Adrenal gland (tissue), 12 donors: Measurements from ENCODE around the gene RPS6KA4. TPM values are rescaled to one million over a fixed set of nuclear protein-coding genes. Genes with fewer than 3 reads are reported as not detected.

ENCODE experiments used
- DNase-seq, 7 donors: peaks; one replicate each; pipeline ENCODE4 v3.0.0-alpha.2; 2019 to 2020
- H3K27ac ChIP-seq, 5 donors: fragments of 200-600 bp; sonication (generic) in 4 of 5; 1 replicate in 3 of 5; 2 replicates in 2 of 5; pipeline versions ENCODE4 v1.5.1 to v1.8.0; 2016 to 2020; ENCODE audit warnings: mild to moderate bottlenecking in 1 of 5
- H3K27me3 ChIP-seq: fragments of 200-600 bp; 2 replicates; pipeline ENCODE4 v1.8.0; 2021
- H3K36me3 ChIP-seq, 2 donors: fragments of 200-600 bp; replicated peaks in 1 of 2; 1 replicate in 1 of 2; 2 replicates in 1 of 2; pipeline versions ENCODE4 v1.5.1 to v1.8.0; 2018 to 2022
- H3K4me1 ChIP-seq, 2 donors: fragments of 200-600 bp; replicated peaks in 1 of 2; 1 replicate in 1 of 2; 2 replicates in 1 of 2; pipeline versions ENCODE4 v1.5.1 to v1.8.0; 2018 to 2021
- H3K4me3 ChIP-seq, 4 donors: fragments of 200-600 bp; sonication (generic) in 3 of 4; one replicate each; pipeline ENCODE4 v1.5.1; 2016 to 2018
- H3K9me3 ChIP-seq, 3 donors: fragments of 200-600 bp; sonication (generic) in 1 of 3; replicated peaks in 1 of 3; 1 replicate in 2 of 3; 2 replicates in 1 of 3; pipeline versions ENCODE4 v1.5.1 to v1.8.0; 2016 to 2021
- CTCF ChIP-seq, 6 experiments: fragments of 450-650 bp in 4 of 6; fragments of 200-600 bp in 2 of 6; sonication (generic) in 1 of 6; IDR thresholded peaks; 1 replicate in 5 of 6; 2 replicates in 1 of 6; pipeline versions ENCODE4 v1.5.1 to v1.8.0; 2016 to 2021; ENCODE audit warnings: antibody characterized with exemption in 6 of 6, mild to moderate bottlenecking in 2 of 6, moderate library complexity in 1 of 6
- POLR2A ChIP-seq, 2 donors: fragments of 450-650 bp; IDR thresholded peaks; one replicate each; pipeline ENCODE4 v1.6.1; 2017; ENCODE audit warnings: antibody characterized with exemption in 2 of 2, mild to moderate bottlenecking in 2 of 2, moderate library complexity in 1 of 2
- WGBS, 4 donors: extraction: QIAGEN DNeasy Blood & Tissue Kit in 2 of 4; methylation state at CpG; one replicate each; pipeline versions ENCODE4 v1.1.5 to v1.1.7; 2013 to 2017; 5-methylcytosine and 5-hydroxymethylcytosine counted together
- intact Hi-C, 2 donors: fragments of 100-400 bp; cut with DNase I; formaldehyde crosslinking; loops; one replicate each; pipeline versions ENCODE4 v1.14.1 to v1.15.0; 2022 to 2023
- polyA plus RNA-seq, 3 donors: library from polyadenylated mRNA; stranded (reverse); fragments of 200-250 nt in 2 of 3; fragments of 350-450 nt in 1 of 3; fragmentation: Illumina TruSeq in 1 of 3; extraction: RNeasy Lipid Tissue Mini Kit (QIAGEN cat#74804) in 1 of 3; gene quantifications; one replicate each; pipeline ENCODE4 v1.2.3, GENCODE V29; 2013 to 2014
- total RNA-seq, 9 donors: library from RNA; depleted of rRNA in 4 of 9; stranded (reverse); fragments of >200 nt in 4 of 9; fragments of 120-200 nt in 1 of 9; fragmentation: NEBNext Ultra II Directional in 1 of 9; extraction: Animal tissue kit (Norgen Biotek cat#: 25700) in 1 of 9; gene quantifications; one replicate each; pipeline versions ENCODE4 v1.1.0 to v1.2.4, GENCODE V29; 2013 to 2023
- donor health status: healthy with polysubstance abuse.
- donor health status: Bipolar disorder and iron deficiency.
- donor health status: DM: yes; HTN: yes; CAD: no.
- donor health status: DM: no; HTN: no; CAD: no.
- donor health status: DM: no; HTN: no; CAD: no.
- donor health status: DM: yes; HTN: yes; CAD: no.

Gene RPS6KA4
- total and polyA plus RNA-seq, 12 donors = 4.9 to 89.3 (median 26.3) TPM

- H3K36me3 ChIP-seq = no peaks in the 10 kb centered on the region
- no peak for DNase-seq
- intact Hi-C loops = no loop called here
- 52 to 62% (median 54%) methylated on average over 8 of the region's 8 CpGs for WGBS, 4 donors
- H3K27ac ChIP-seq = peak overlapping the region in 2 of 5 donors; percentile 6 to 46
- TF ChIP-seq POLR2A (IDR thresholded peaks at IDR 0.05) (no peak), CTCF (IDR thresholded peaks at IDR 0.05) (no peak)
- H3K27me3 ChIP-seq = no peaks in the 10 kb centered on the region
- H3K9me3 ChIP-seq = no peaks in the 10 kb centered on the region
- H3K4me1 ChIP-seq = peaks cover 6% of the 10 kb centered on the region in 2 donors
- no peak overlapping the region for H3K4me3 ChIP-seq
Observed at GRCh38 chr11:64337538-64338249, 21.3 kb upstream of the RPS6KA4 start.

GRCh38 chr11:64338716-64339115 lies 20.2 kb upstream of the RPS6KA4 start:
- TF ChIP-seq POLR2A (IDR thresholded peaks at IDR 0.05) (no peak), CTCF (IDR thresholded peaks at IDR 0.05) (no peak)
- H3K27me3 ChIP-seq = no peaks in the 10 kb centered on the region

GRCh38 chr11:64339286-64339685 lies 19.7 kb upstream of the RPS6KA4 start:
- TF ChIP-seq CTCF (IDR thresholded peaks at IDR 0.05) (no peak), POLR2A (IDR thresholded peaks at IDR 0.05) (no peak)
- Histone ChIP-seq H3K9me3 (no peaks in the 10 kb centered on the region), H3K4me1 (peaks cover 6% of the 10 kb centered on the region in 2 donors), H3K36me3 (no peaks in the 10 kb centered on the region), H3K4me3 (no peak overlapping the region), H3K27me3 (no peaks in the 10 kb centered on the region), H3K27ac (no peak overlapping the region)
- no peak for DNase-seq
- 61 to 73% (median 67%) methylated on average over 4 of the region's 4 CpGs for WGBS, 4 donors
- intact Hi-C loops = no loop called here

More at GRCh38 chr11:64338716-64339115, 20.2 kb upstream of the RPS6KA4 start:
- no peak for DNase-seq
- intact Hi-C loops = no loop called here
- Histone ChIP-seq H3K9me3 (no peaks in the 10 kb centered on the region), H3K36me3 (no peaks in the 10 kb centered on the region), H3K27ac (peak overlapping the region in 2 of 5 donors; percentile 46 to 47), H3K4me1 (peaks cover 6% of the 10 kb centered on the region in 2 donors), H3K4me3 (no peak overlapping the region)
- WGBS, 4 donors = 78 to 79% (median 78%) methylated on average over 7 to 8 of the region's 8 CpGs

GRCh38 chr11:64339754-64340408 lies 19.1 kb upstream of the RPS6KA4 start, which contains the start of gene CCDC88B:
CCDC88B (plus strand) TSS chr11:64340204; CDS start chr11:64340267, 63 bp downstream.
- peak within 1 kb of the TSS in 1 of 5 donors; percentile 52 for H3K27ac ChIP-seq
- no peaks in the 10 kb centered on the region for H3K36me3 ChIP-seq
- 68 to 90% (median 78%) methylated on average over 8 to 16 of the region's 16 CpGs for WGBS, 4 donors
- H3K4me1 ChIP-seq = peaks cover 6% of the 10 kb centered on the region in 2 donors
- intact Hi-C loops = no loop called here
- no peaks in the 10 kb centered on the region for H3K9me3 ChIP-seq
- H3K4me3 ChIP-seq = no peak within 1 kb of the TSS
- DNase-seq = peak in 3 of 7 donors; percentile 46 to 59 (median 51)
- TF ChIP-seq POLR2A (IDR thresholded peaks at IDR 0.05) (no peak), CTCF (IDR thresholded peaks at IDR 0.05) (no peak)
- no peaks in the 10 kb centered on the region for H3K27me3 ChIP-seq
